ENCODE results near the gene SELENOV.

DNA sequence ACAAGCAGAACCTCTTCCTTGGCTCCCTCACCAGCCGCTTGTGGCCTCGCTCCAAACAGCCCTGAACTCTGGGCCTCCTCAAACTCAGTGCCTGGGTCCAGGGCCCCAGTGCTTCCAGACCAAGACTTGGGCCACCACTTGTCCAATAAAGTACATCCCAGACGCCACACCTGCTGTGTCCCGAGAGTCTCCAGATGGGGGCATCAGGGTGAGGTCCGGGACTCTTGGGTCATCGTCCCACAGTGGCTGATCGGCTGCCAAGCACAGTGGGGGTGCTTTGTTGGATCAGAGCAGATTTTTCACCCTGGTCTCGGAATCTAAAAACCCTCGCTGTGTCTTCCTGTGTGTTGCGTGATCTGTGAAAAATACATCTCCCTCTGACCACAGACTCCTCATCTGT lies 25.2 kb upstream of the SELENOV start:
- TF ChIP-seq ZNF121 (tag by site-specific recombination; IDR thresholded peaks at IDR 0.05), result no peak
- no peak for TF ChIP-seq MEIS1 (CRISPR knock-in tag; IDR thresholded peaks at IDR 0.05; ENCODE audit: borderline replicate concordance)
- TF ChIP-seq, protein P1, sequence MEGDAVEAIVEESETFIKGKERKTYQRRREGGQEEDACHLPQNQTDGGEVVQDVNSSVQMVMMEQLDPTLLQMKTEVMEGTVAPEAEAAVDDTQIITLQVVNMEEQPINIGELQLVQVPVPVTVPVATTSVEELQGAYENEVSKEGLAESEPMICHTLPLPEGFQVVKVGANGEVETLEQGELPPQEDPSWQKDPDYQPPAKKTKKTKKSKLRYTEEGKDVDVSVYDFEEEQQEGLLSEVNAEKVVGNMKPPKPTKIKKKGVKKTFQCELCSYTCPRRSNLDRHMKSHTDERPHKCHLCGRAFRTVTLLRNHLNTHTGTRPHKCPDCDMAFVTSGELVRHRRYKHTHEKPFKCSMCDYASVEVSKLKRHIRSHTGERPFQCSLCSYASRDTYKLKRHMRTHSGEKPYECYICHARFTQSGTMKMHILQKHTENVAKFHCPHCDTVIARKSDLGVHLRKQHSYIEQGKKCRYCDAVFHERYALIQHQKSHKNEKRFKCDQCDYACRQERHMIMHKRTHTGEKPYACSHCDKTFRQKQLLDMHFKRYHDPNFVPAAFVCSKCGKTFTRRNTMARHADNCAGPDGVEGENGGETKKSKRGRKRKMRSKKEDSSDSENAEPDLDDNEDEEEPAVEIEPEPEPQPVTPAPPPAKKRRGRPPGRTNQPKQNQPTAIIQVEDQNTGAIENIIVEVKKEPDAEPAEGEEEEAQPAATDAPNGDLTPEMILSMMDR (tag by site-specific recombination; IDR thresholded peaks at IDR 0.05), result no peak
- TF ChIP-seq, protein P2, sequence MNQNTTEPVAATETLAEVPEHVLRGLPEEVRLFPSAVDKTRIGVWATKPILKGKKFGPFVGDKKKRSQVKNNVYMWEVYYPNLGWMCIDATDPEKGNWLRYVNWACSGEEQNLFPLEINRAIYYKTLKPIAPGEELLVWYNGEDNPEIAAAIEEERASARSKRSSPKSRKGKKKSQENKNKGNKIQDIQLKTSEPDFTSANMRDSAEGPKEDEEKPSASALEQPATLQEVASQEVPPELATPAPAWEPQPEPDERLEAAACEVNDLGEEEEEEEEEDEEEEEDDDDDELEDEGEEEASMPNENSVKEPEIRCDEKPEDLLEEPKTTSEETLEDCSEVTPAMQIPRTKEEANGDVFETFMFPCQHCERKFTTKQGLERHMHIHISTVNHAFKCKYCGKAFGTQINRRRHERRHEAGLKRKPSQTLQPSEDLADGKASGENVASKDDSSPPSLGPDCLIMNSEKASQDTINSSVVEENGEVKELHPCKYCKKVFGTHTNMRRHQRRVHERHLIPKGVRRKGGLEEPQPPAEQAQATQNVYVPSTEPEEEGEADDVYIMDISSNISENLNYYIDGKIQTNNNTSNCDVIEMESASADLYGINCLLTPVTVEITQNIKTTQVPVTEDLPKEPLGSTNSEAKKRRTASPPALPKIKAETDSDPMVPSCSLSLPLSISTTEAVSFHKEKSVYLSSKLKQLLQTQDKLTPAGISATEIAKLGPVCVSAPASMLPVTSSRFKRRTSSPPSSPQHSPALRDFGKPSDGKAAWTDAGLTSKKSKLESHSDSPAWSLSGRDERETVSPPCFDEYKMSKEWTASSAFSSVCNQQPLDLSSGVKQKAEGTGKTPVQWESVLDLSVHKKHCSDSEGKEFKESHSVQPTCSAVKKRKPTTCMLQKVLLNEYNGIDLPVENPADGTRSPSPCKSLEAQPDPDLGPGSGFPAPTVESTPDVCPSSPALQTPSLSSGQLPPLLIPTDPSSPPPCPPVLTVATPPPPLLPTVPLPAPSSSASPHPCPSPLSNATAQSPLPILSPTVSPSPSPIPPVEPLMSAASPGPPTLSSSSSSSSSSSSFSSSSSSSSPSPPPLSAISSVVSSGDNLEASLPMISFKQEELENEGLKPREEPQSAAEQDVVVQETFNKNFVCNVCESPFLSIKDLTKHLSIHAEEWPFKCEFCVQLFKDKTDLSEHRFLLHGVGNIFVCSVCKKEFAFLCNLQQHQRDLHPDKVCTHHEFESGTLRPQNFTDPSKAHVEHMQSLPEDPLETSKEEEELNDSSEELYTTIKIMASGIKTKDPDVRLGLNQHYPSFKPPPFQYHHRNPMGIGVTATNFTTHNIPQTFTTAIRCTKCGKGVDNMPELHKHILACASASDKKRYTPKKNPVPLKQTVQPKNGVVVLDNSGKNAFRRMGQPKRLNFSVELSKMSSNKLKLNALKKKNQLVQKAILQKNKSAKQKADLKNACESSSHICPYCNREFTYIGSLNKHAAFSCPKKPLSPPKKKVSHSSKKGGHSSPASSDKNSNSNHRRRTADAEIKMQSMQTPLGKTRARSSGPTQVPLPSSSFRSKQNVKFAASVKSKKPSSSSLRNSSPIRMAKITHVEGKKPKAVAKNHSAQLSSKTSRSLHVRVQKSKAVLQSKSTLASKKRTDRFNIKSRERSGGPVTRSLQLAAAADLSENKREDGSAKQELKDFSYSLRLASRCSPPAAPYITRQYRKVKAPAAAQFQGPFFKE (tag by site-specific recombination; IDR thresholded peaks at IDR 0.05; ENCODE audit: borderline replicate concordance), result no peak
- no peak for TF ChIP-seq ZNF558 (tag by site-specific recombination; IDR thresholded peaks at IDR 0.05)
